NB4 (cell line): ENCODE measurements around the gene PPHLN1.

Experiments
- POLR2A ChIP-seq: IDR thresholded peaks from 2 replicates; pipeline ENCODE4 v1.6.1; 2011; ENCODE audit warnings: mild to moderate bottlenecking; ENCODE audit not compliant: insufficient read length; ENCODE audit errors: extremely low read depth
- TF ChIP-seq, protein P1 (sequence below): IDR thresholded peaks from one replicate; pipeline ENCODE4 v1.5.1; 2012; ENCODE audit warnings: low read depth, low read length
- TF ChIP-seq, protein P2 (sequence below): IDR thresholded peaks from 2 replicates; pipeline ENCODE4 v1.6.1; 2011; ENCODE audit warnings: low read depth, low read length

DNA sequence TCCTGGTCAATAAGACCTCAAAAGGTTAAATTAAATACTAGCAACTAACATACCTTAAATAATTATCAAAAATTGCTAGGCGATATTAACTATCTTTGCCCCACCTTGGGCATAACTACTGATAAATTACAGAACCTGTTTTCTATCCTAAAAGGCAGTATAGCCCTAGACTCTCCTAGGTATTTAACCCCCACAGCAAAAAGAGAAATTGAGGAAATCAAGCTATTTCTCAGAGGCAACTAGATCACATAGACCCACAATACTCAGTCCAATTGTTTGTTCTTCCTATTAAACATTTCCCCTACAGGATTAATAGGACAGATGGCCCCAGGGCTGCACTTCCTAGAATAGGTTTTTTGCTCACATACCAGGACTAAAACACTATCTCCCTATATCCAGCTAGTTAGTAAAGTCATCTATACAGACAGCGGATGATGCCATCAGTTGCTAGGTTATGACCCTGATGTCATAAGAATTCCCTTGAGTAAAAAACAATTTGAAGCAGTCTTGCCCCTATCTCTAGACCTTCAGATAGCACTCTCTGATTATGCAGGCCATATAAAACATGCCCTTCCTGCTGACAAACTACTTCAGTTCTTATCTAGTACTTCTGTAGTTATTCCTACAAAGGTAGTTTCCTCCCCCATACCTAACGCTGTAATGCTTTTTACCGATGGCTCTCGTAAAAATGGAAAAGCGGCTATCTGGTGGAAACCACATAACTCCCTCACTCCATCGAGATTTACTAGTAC, 118.4 kb downstream of the PPHLN1 start:
- TF ChIP-seq POLR2A = no peak
- TF ChIP-seq, protein P1, sequence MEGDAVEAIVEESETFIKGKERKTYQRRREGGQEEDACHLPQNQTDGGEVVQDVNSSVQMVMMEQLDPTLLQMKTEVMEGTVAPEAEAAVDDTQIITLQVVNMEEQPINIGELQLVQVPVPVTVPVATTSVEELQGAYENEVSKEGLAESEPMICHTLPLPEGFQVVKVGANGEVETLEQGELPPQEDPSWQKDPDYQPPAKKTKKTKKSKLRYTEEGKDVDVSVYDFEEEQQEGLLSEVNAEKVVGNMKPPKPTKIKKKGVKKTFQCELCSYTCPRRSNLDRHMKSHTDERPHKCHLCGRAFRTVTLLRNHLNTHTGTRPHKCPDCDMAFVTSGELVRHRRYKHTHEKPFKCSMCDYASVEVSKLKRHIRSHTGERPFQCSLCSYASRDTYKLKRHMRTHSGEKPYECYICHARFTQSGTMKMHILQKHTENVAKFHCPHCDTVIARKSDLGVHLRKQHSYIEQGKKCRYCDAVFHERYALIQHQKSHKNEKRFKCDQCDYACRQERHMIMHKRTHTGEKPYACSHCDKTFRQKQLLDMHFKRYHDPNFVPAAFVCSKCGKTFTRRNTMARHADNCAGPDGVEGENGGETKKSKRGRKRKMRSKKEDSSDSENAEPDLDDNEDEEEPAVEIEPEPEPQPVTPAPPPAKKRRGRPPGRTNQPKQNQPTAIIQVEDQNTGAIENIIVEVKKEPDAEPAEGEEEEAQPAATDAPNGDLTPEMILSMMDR = no peak
- TF ChIP-seq, protein P2, sequence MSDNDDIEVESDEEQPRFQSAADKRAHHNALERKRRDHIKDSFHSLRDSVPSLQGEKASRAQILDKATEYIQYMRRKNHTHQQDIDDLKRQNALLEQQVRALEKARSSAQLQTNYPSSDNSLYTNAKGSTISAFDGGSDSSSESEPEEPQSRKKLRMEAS = no peak
